K562 (cell line): ENCODE results near the gene MSL2. TPM values are rescaled to one million over a fixed set of nuclear protein-coding genes. Genes with fewer than 3 reads are reported as not detected.

Experiments
- CXXC5 ChIP-seq: fragments of 250-450 bp; sonication (Bioruptor Pico); IDR thresholded peaks from 2 replicates; pipeline ENCODE4 v1.8.0; 2022; ENCODE audit warnings: inconsistent platforms, mild to moderate bottlenecking, moderate library complexity
- E2F6 ChIP-seq, 2 experiments: IDR thresholded peaks; 2 replicates each; pipeline ENCODE4 v1.6.1; 2011; ENCODE audit warnings: borderline replicate concordance in 1 of 2, control low read depth in 1 of 2, low read depth in 1 of 2, low read length in 1 of 2, mild to moderate bottlenecking in 1 of 2, mixed read lengths in 1 of 2, moderate library complexity in 1 of 2; ENCODE audit not compliant: insufficient read depth in 1 of 2, insufficient read length in 1 of 2, poor library complexity in 1 of 2, severe bottlenecking in 1 of 2; ENCODE audit errors: extremely low read depth in 1 of 2
- SMAD4 ChIP-seq: fragments of 250-450 bp; sonication (Bioruptor Pico); conservative IDR thresholded peaks from 2 replicates; pipeline ENCODE4 v1.8.0; 2021; ENCODE audit warnings: inconsistent platforms, mild to moderate bottlenecking, moderate library complexity
- STAT5B ChIP-seq: fragments of 250-450 bp; sonication (Bioruptor Pico); IDR thresholded peaks from 2 replicates; pipeline ENCODE4 v1.8.0; 2021; ENCODE audit warnings: mild to moderate bottlenecking, inconsistent platforms
- UBTF ChIP-seq, 2 experiments: IDR thresholded peaks; 2 replicates each; pipeline ENCODE4 v1.6.1; 2012; ENCODE audit warnings: improper control_type of control experiment in 2 of 2, low read depth in 2 of 2, low read length in 2 of 2, borderline replicate concordance in 1 of 2
- ZBTB1 ChIP-seq: sonication (generic); formaldehyde crosslinking; IDR thresholded peaks from 2 replicates; pipeline ENCODE4 v1.8.1; 2023; ENCODE audit warnings: missing genetic modification reagents, low read depth, mild to moderate bottlenecking, borderline replicate concordance
- ZBTB7A ChIP-seq: IDR thresholded peaks from 2 replicates; pipeline ENCODE4 v1.6.1; 2011; ENCODE audit warnings: low read depth, mild to moderate bottlenecking, low read length, moderate library complexity, borderline replicate concordance; ENCODE audit not compliant: control insufficient read depth
- ZFX ChIP-seq: sonication (generic); formaldehyde crosslinking; IDR thresholded peaks from 2 replicates; pipeline ENCODE4 v1.8.0; 2022; ENCODE audit warnings: mild to moderate bottlenecking, missing genetic modification reagents, moderate library complexity
- polyA plus RNA-seq, 8 experiments: library from polyadenylated mRNA; depleted of rRNA in 4 of 8; stranded (reverse) in 5 of 8; unstranded in 3 of 8; fragments of >200 nt; fragmentation: Nextera tagmentation in 2 of 8; fragmentation: Illumina TruSeq in 1 of 8; extraction: Ambion mirVana in 2 of 8; extraction: Trizol in 1 of 8; gene quantifications; 2 replicates each; pipeline versions ENCODE4 v1.2.1 to v1.2.3, GENCODE V29; 2011 to 2014; ENCODE audit warnings: inconsistent platforms in 1 of 8, missing spikeins in 1 of 8
- total RNA-seq, 7 experiments: library from RNA; depleted of rRNA in 6 of 7; stranded (reverse); fragments of >200 nt in 6 of 7; fragmentation: Illumina TruSeq in 2 of 7; extraction: Trizol in 2 of 7; gene quantifications; 2 replicates each; pipeline versions ENCODE4 v1.2.1 to v1.2.3, GENCODE V29; 2011 to 2021; ENCODE audit warnings: low replicate concordance in 1 of 7

The MSL2 gene
- total and polyA plus RNA-seq, 9 of the 15 experiments (the other 6 are each of a cell fraction or from before 2014, with no cell fraction given) = 1.9 to 19.9 (median 9.1) TPM

- TF ChIP-seq UBTF (IDR thresholded peaks at IDR 0.05; ENCODE audit: borderline replicate concordance in 1 of 2, low read depth in 2 of 2, low read length in 2 of 2) (peak; percentile 68 to 95; a peak in 2 of 4 replicates), E2F6 (IDR thresholded peaks at IDR 0.05; ENCODE audit: borderline replicate concordance in 1 of 2, extremely low read depth in 1 of 2, insufficient read depth in 1 of 2, insufficient read length in 1 of 2, low read depth in 1 of 2, low read length in 1 of 2, poor library complexity in 1 of 2, severe bottlenecking in 1 of 2) (peak; percentile 26 to 40), ZFX (CRISPR knock-in tag) (peak; percentile 87), SMAD4 (CRISPR knock-in tag) (peak; percentile 76), ZBTB7A (peak; percentile 73; the same call in 1 of the 2 replicates), STAT5B (CRISPR knock-in tag) (no peak), ZBTB1 (CRISPR knock-in tag) (no peak), CXXC5 (CRISPR knock-in tag) (peak; percentile 58; the same call in 1 of the 2 replicates)
Observed at GRCh38 chr3:136195258-136196063, 674 bp downstream of the MSL2 start (continued).
